HFFc6 (cell line): ENCODE data around the gene TRIM40. TPM values are rescaled to one million over a fixed set of nuclear protein-coding genes. Genes with fewer than 3 reads are reported as not detected.

Experiments
- DNase-seq: peaks from one replicate; pipeline ENCODE4 v3.0.0-alpha.2; 2018
- H3K27ac Mint-ChIP-seq: 2 replicates; pipeline ENCODE4 v1.8.0; 2020; ENCODE audit warnings: mild to moderate bottlenecking, mixed read lengths
- H3K27me3 Mint-ChIP-seq: 2 replicates; pipeline ENCODE4 v1.8.0; 2021; ENCODE audit warnings: mild to moderate bottlenecking, moderate library complexity, mixed read lengths; ENCODE audit not compliant: insufficient read depth
- H3K36me3 Mint-ChIP-seq: 2 replicates; pipeline ENCODE4 v1.8.0; 2021; ENCODE audit warnings: low read depth, mixed read lengths
- H3K4me1 Mint-ChIP-seq: 2 replicates; pipeline ENCODE4 v1.8.0; 2020; ENCODE audit warnings: low read depth, mixed read lengths
- H3K4me3 Mint-ChIP-seq: 2 replicates; pipeline ENCODE4 v1.8.0; 2020; ENCODE audit warnings: mild to moderate bottlenecking, moderate library complexity, mixed read lengths
- H3K9me3 Mint-ChIP-seq: 2 replicates; pipeline ENCODE4 v1.8.0; 2020; ENCODE audit warnings: mild to moderate bottlenecking, mixed read lengths
- total RNA-seq, 6 experiments: library from RNA; stranded (reverse); fragmentation: NEBNext Ultra II Directional; extraction: Animal tissue kit (Norgen Biotek cat#: 25700); gene quantifications; 2 replicates in 1 of 6; 3 replicates in 5 of 6; pipeline ENCODE4 v1.2.3, GENCODE V29; 2021
- TF ChIP-seq, protein P1 (sequence below): fragments of 200-600 bp; sonication (generic); IDR thresholded peaks from 2 replicates; pipeline ENCODE4 v1.5.0; 2021; ENCODE audit warnings: antibody characterized with exemption, mild to moderate bottlenecking

TRIM40 gene
- total RNA-seq, 6 experiments from 2014 or later, result not detected

DNA sequence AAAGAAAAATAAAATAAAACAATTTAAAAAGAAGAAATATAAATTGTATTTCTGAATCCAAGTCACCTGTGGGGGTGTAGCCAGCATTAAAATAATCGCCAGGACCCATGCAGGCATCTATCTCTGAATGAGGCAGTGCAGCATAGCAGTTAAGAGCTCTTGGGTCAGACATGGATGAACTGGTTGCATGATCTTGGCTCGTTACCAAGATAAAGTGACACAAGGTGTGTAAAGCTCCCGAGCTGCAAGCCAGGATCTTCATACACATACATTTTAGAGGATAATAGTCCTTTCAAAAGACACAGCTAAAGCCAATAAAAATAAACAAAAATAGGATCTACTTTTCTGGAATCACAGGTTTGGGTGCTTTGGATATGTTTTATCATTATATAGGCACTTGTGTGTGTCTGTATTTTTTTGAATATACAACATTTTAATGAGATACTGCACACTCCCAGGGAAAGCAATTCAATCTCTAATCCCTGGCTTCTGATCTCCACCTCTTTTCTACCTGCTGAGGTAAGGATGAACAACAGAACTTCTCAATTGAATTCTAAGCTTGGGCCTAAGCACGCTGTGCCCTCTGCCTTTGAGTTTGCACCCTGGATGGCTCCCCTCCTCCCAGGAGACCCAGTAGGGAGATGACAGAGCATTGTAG lies 16.2 kb downstream of the TRIM40 start:
- Mint-ChIP-seq H3K27ac (no peak overlapping the region), H3K9me3 (no peaks in the 10 kb centered on the region), H3K27me3 (peaks cover 34% of the 10 kb centered on the region), H3K4me1 (peaks cover 23% of the 10 kb centered on the region), H3K4me3 (no peak overlapping the region), H3K36me3 (no peaks in the 10 kb centered on the region)
- DNase-seq, result no peak
- TF ChIP-seq, protein P1, sequence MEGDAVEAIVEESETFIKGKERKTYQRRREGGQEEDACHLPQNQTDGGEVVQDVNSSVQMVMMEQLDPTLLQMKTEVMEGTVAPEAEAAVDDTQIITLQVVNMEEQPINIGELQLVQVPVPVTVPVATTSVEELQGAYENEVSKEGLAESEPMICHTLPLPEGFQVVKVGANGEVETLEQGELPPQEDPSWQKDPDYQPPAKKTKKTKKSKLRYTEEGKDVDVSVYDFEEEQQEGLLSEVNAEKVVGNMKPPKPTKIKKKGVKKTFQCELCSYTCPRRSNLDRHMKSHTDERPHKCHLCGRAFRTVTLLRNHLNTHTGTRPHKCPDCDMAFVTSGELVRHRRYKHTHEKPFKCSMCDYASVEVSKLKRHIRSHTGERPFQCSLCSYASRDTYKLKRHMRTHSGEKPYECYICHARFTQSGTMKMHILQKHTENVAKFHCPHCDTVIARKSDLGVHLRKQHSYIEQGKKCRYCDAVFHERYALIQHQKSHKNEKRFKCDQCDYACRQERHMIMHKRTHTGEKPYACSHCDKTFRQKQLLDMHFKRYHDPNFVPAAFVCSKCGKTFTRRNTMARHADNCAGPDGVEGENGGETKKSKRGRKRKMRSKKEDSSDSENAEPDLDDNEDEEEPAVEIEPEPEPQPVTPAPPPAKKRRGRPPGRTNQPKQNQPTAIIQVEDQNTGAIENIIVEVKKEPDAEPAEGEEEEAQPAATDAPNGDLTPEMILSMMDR, result no peak

DNA sequence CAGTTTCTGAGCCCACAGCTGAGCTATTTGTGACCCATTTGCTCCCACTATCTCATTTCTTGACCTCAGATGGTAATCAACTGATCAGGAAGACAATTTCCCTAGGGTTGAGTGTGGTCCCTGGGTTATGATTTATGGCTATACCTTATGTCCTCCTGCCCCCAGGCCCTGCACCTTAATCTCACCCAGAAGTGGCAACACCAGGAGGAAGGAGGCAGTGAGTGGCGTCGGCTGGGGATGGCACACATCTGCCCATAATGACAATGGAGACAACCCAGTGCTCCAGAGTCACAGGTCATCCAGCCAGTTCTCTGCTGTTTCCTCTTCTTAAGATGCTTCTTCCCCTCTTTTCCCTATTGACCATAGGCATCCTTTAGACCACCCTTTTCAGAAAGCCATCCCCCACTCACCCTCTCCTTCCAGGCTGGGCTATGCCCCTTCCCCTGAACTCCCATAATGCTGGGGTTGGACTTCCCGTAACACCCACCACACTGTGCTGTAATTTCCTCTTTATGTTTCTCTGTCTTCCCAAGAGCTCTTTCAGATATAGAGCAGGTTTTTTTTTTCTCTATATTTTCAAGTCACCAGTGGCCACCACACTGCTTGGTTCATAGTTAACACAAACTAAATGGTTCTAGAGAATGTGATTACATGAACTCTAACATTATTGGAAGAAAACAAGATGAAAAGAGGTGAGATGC lies 17.1 kb downstream of the TRIM40 start:
- peaks cover 28% of the 10 kb centered on the region for H3K4me1 Mint-ChIP-seq
- TF ChIP-seq, protein P1, result no peak
- no peaks in the 10 kb centered on the region for H3K9me3 Mint-ChIP-seq
- no peak for DNase-seq
- H3K4me3 Mint-ChIP-seq, result no peak overlapping the region
- H3K27me3 Mint-ChIP-seq, result peaks cover 26% of the 10 kb centered on the region
- H3K36me3 Mint-ChIP-seq, result no peaks in the 10 kb centered on the region
- H3K27ac Mint-ChIP-seq, result no peak overlapping the region

DNA sequence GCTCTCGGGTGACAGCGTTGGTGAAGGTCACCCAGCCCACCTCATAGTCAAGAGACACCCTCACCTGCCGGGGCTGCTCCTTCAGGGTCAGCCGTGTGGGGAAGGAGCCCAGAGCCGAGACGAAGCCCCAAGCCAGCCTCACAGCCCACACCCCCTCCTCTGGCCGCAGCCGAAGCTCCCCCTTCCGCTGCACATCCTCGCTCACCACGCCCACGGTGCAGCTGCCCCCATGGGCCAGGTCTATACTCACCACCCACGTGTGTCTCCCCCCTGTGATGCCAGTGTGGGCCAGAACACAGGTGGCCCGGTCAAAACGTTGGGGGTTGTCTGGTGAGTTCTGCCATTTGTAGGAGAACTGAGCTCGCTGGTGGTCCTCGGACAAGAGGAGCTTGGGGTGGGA lies 18.1 kb downstream of the TRIM40 start:
- Mint-ChIP-seq H3K27ac (no peak overlapping the region), H3K27me3 (peaks cover 30% of the 10 kb centered on the region), H3K4me1 (peaks cover 33% of the 10 kb centered on the region), H3K4me3 (no peak overlapping the region), H3K9me3 (no peaks in the 10 kb centered on the region), H3K36me3 (no peaks in the 10 kb centered on the region)
- TF ChIP-seq, protein P1, result no peak
- no peak for DNase-seq

DNA sequence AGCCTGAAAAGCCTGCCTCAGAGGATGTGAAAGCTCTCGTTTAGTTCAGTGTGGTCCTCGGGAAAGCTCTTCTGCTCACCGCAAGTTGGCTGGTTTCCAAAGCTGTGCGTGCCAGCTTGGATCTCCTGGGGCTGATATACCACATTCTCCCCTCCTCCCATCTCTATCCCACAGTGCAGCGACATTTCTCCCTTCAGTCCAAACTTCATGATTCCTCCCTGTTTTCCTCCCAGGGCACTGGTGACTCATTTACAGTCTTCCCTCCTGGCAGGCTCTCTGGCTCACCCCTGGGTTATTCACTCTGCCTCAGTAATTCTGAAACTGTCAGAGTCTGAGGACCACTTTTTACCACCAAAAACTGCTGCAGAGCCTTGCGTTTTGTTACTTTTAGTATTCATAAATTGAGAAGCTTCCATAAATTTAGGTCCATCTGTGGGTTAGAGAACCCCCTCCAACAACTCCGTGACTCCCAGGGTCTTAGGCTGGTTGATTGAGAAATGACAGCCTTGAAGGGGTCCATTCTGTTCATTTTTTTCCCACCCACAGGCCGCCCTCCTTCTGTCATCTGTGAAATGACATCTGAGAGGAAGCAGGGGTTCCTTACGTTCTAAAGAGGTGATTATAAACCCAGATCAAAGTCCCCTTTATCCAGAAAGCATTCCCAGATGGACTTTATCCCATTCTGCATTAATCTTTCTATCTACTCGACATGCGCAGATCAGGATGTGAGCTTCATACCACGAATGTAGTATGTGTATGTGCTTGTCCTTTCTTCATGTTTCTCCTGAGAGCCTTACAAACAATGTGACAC lies 19.0 kb downstream of the TRIM40 start:
- TF ChIP-seq, protein P1, result 0 out of 2 replicates have a peak, but pooled peaks have one; percentile 7
- Mint-ChIP-seq H3K4me1 (peaks cover 33% of the 10 kb centered on the region), H3K4me3 (peak overlapping the region; percentile 24), H3K9me3 (no peaks in the 10 kb centered on the region), H3K27ac (peak overlapping the region; percentile 35; the same call in 1 of the 2 replicates), H3K27me3 (peaks cover 32% of the 10 kb centered on the region), H3K36me3 (no peaks in the 10 kb centered on the region)
- DNase-seq, result peak; percentile 82

DNA sequence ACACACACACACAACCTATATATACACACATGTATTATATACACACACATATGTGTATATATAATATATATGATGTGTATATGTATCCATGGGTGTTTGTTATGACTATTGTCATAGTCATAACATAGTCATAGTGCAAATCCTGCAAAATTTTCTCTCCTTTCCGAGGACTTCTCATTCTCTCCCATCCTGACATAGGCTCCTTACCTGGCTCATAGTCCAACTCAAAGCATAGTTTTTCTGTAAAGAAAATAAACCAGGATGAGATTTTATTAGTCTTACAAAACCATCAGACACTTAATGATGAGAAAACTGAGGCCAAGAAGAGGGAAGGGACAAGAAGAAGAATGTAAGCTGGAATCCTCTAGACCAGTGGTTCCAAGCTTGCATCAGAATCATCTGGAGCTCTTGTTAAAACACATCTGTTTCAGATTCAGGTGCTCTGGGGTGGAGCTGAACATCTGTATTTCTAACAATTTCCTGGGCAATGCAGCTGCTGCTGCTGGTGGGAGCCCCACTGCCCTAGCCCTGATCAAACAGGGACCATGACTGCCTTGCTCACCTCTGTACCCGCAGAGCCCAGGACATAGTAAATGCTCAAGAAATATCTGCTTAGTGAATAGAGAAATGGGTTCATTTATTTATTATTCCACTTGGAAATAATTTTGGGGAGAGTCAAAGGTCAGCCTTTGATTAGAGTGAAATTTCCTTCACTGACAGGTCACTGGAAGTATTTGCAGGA lies 19.8 kb downstream of the TRIM40 start:
- H3K27me3 Mint-ChIP-seq, result peaks cover 29% of the 10 kb centered on the region
- peaks cover 33% of the 10 kb centered on the region for H3K4me1 Mint-ChIP-seq
- TF ChIP-seq, protein P1, result no peak
- H3K4me3 Mint-ChIP-seq, result peak overlapping the region; percentile 23; the same call in 1 of the 2 replicates
- no peak for DNase-seq
- H3K9me3 Mint-ChIP-seq, result no peaks in the 10 kb centered on the region
- H3K36me3 Mint-ChIP-seq, result no peaks in the 10 kb centered on the region
- H3K27ac Mint-ChIP-seq, result no peak overlapping the region
